HG02840 (cell line): Measurements from ENCODE around the gene KRTAP10-7.
"Not testable (repeated sequence)": the region's sequence is repeated elsewhere in the genome, so short reads cannot be mapped to it uniquely, and the experiment has no call there.

ENCODE experiments used
- ATAC-seq: cut with Tn5 transposase; IDR thresholded peaks from one replicate; pipeline ENCODE4 v1.9.1; 2021; ENCODE audit warnings: mild to moderate bottlenecking, moderate library complexity, moderate number of reproducible peaks; ENCODE audit not compliant: unreplicated experiment, low FRiP score

KRTAP10-7 gene

DNA sequence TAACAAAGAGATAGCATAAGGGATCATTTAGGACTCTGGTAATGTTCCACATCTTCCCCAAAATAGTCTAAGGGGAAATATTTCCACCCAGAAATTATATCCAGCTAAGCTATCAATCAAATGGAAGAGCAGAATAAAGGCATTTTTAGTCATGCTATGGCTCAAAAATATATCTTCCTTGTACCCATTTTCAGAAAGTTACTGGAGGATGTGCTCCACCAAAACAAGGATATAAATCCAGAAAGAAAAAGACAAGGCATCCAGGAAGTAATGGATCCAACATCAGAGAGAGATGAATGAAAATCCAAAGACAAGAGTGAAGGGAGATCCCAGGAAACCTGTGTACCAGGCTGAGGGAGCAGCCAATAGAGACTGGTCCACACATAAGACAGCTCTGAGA lies 8.8 kb downstream of the KRTAP10-7 start:
- ATAC-seq = no peak

GRCh38 chr21:44610157-44610843 lies 9.9 kb downstream of the KRTAP10-7 start:
- not testable (repeated sequence) for ATAC-seq

DNA sequence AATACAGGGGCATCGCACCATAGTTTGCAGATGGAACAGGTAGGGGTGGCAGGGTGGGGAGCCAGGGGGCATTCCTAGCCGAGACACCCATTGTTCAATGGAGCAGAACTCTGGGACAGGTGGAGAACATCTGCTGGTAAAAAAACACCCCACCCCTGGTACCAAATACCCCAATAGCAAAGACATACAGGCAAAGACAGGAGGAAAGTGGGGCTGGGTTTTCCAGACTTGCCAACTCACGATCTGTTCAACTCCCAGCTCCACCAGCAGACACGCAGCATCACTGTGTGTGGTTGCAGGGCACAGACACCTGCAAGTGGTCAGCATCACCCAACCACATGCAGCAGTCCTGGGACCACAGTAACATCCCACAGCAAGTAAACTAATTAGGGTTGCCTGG lies 11.2 kb downstream of the KRTAP10-7 start:
- no peak for ATAC-seq

DNA sequence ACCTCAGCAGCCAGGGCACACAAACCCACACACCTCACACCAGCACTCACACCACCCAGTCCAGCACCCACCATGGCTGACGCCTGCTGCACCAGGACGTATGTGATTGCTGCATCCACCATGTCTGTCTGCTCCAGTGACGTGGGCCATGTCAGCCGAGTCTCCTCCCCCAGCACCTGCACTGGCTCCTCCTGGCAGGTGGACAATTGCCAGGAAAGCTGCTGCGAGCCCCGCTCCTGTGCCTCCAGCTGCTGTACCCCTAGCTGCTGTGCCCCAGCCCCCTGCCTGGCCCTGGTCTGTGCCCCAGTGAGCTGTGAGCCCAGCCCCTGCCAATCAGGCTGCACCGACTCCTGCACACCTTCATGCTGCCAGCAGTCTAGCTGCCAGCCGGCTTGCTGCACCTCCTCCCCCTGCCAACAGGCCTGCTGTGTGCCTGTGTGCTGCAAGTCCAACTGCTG lies 11.7 kb downstream of the KRTAP10-7 start, which contains the start of gene KRTAP10-8:
TSS of gene KRTAP10-8 (plus strand) at position 51 of the 458 bp plus-strand sequence. CDS start at position 73, 22 bp downstream.
- no peak for ATAC-seq

DNA sequence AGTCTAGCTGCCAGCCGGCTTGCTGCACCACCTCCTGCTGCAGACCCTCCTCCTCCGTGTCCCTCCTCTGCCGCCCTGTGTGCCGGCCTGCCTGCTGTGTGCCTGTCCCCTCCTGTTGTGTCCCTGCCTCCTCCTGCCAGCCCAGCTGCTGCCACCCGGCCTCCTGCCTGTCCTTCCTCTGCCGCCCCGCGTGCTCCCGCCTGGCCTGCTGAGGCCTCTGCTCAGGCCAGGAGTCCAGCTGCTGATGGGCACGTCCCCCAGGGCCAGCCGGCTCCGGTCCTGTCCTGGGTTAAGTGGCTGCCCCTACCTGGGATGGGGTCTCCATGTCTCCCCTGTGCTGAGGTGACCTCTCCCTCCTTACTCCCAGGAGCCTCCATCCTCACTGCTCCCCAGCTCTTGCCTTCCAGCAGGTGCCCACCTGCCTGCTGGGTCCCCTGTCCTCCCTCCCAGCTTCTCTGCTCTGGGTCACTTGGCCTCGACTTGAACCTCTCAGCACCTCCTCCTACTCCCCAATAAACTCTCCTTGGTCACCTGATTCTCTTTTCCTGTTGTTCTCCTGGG lies 12.4 kb downstream of the KRTAP10-7 start:
- ATAC-seq = no peak

DNA sequence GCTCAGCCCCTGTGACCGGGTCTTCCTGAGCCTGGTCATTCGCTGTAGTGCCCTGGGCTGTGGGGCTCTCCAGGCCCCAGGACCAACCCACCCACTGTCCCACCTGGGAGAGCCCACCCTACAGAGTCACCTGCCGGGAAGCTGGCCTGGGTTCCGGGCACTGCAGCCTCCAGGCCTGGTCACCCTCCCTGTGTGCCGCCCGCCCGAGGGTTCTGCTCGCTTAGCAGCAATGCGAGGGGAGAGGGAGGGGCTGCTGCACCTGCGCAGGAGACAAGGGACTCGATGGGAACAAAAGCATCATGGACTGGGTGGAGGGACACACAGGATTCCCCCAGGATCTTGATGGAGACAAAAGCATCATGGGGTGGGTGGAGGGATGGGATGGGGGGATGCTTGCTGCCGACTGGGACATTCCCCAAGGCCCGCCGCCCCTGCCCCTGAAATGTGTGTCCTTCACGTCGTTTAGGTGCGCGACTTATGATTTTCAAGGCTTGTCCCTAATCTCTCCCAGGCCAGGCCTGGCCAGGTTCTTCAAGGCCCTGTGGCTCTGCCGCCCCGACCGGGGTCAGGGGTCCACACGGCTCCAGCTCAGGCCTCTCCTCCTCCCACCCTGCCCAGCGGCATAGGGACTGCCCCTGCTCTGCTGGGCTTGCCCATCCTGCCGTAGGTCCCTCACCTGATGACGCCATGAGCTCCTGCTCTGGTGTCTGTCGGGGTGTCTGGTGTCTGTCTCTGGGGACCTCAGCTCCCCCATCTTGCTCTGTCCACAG lies 13.2 kb downstream of the KRTAP10-7 start:
- ATAC-seq = no peak

GRCh38 chr21:44614161-44614631 lies 13.8 kb downstream of the KRTAP10-7 start:
- no peak for ATAC-seq

DNA sequence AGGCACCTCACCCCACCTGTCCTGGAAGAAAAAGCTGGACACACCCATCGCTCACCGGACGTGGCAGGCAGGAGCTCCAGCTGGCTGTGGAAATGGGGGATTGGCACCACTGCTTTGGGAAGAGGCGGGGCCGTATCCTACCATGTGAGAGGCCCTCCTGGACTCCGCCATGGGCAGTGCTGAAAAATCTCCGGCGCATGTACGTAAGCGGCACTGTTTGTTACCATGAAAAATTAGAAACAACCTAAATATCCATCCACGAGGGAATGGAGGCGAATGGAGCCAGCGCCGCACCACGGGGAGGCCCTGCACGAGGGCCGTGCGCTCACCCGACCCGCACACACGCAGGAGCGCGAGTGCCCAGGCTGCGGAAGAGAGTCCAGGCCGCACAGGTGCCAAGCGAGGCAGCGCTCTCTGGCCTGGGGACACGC lies 14.6 kb downstream of the KRTAP10-7 start:
- no peak for ATAC-seq

DNA sequence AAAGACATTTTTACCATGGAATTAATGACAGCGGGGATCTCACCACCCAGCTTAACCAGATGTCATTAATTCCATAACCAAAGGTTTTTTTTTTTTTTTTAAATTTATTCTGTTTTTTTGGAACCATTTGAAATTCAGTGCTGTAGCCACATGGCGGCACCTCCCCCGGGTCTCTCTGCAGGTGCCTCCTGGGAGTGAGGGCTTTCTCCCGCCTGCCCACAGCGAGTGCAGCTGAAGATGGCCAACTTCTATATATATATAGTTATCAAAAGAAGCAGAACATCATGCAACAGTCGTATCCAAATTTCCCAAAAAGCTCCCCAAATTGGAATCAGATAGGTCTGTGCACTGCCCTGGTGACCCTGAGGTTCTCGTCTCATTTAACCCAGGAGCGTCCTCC lies 15.1 kb downstream of the KRTAP10-7 start:
- ATAC-seq = no peak

DNA sequence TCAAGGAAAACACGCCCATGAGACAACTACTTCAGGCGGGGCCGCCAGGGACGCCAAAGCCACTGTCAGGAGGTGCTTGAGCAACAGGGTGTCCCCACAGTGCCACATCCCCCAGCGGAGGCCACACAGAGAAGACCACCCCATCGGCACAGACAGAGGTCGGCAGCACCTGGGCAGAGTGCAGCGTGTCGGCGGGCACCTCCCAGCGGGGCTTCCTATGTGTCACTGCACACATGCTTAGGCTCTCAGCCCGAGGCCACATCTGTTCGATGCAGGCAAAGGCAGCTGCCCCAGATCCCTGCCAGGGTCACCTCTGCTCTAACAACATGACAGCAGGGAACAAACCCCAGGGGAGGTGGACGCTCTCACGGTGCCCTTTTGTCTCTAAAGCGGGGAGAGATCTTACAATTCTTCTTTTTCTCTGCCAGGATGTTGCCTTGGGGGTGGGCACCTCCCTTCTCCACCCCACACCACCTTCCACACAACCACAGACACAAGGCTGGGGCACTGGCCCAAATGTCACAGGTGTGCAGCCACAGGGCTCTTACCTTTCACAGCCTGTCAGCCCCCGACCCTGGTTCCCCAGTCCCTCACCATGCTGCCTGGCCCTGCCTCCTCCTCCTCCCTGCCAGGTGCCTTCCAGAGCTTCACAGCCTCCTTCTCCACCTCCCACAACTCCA lies 15.7 kb downstream of the KRTAP10-7 start:
- no peak for ATAC-seq

GRCh38 chr21:44616591-44616926 lies 16.2 kb downstream of the KRTAP10-7 start:
- no peak for ATAC-seq

- no peak for ATAC-seq
Measured at GRCh38 chr21:44617071-44617501, 16.7 kb downstream of the KRTAP10-7 start.

- no peak for ATAC-seq
Measured at GRCh38 chr21:44618504-44618903, 18.1 kb downstream of the KRTAP10-7 start.

DNA sequence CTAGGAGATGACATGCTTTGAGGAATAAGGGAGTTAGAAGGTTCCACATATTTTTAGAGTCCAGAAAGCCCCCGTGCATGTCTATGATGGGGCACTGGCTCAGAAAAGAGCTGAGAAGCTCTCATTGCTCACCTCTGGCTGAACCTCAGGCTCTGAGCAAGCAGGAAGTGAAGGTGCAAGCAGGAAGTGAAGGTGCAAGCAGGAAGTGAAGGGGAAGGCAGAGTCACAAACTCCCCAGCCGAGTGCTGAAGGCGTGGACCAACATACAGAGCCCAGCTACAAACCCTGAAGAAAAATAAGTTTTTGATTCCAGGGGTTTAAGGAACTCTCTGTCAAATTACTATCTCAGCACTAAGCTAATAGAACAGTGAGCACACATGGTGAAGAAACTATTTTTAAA lies 18.5 kb downstream of the KRTAP10-7 start:
- no peak for ATAC-seq

DNA sequence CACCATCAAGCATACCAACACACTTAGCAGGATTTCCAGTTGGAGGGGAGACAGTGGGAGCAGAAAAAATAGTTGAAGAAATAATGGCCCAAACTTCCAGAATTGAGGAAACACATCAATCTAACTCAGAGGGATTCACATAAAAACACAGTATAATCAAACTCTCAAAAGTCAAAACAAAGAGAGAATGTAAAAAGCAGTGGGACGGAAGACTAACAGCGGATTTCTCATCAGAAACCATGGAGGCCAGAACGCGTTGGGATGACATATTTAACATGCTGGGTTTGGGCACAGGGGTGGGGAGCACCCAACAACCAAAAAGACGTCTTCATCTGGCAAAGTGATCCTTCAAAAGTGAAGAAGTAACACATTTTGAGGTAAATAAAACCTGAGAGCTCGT lies 19.5 kb downstream of the KRTAP10-7 start:
- ATAC-seq = no peak

- no peak for ATAC-seq
Measured at GRCh38 chr21:44623575-44623974, 23.2 kb downstream of the KRTAP10-7 start.

DNA sequence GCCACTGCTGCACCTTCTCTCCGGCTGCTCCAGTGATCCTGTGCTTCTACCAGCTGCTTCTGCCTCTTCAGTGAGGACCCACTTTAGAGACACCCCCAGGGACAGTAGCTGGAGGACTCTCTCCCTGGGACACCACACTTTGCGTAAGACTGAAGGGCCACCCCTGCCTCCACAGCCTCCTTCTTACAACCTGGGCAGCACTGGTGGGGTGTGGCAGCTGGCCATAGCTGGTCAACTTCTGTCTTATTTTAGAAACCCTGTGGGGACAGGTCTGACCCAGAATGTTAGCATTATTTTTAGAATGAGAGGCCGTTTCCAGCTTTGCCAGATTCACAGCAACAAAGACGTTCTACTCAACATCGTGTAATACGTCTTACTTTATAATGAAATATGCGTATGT lies 25.4 kb downstream of the KRTAP10-7 start:
- ATAC-seq = no peak

- no peak for ATAC-seq
Measured at GRCh38 chr21:44626262-44626661, 25.9 kb downstream of the KRTAP10-7 start.

GRCh38 chr21:44626673-44627143 lies 26.3 kb downstream of the KRTAP10-7 start, which contains the start of gene KRTAP10-9:
Gene KRTAP10-9, plus strand, starts transcription at chr21:44627093. Its CDS starts 79 bp downstream, at chr21:44627172.
- ATAC-seq = no peak

- not testable (repeated sequence) for ATAC-seq
Measured at GRCh38 chr21:44627181-44627822, 26.9 kb downstream of the KRTAP10-7 start.
